Activated CD4-positive, alpha-beta T cell treated with anti-CD3 and anti-CD28 coated beads, Interleukin-2, Interleukin-6, amounts not matched to agents 100 ng/mL and 50 ng/mL, durations not matched to agents 16 hours and 8 hours (primary cell): ENCODE results near the gene LHX4.

Source experiments
- DNase-seq: peaks from one replicate; pipeline ENCODE4 v3.0.0-alpha.2; 2020

LHX4 gene

DNA sequence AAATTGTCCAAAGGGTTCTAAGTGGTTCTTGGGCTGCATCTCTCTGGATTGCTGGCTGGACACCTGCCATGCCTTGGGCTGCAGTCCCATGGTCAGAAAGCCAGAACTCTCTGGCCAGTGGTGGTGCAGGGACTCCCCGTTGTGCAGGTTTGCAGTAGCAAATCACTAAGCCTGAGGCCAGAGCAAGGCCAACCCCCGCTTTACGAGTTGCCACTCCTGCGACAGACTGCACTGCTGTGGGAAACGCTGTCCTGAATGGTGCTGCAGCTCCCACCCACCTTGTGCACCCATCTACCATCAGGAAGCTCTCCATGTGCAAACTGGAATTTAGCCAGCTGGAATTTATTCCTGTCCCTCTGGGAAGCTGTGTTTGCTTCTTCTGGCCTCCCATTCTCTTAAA is 45.7 kb downstream of the LHX4 start:
- DNase-seq = no peak

DNA sequence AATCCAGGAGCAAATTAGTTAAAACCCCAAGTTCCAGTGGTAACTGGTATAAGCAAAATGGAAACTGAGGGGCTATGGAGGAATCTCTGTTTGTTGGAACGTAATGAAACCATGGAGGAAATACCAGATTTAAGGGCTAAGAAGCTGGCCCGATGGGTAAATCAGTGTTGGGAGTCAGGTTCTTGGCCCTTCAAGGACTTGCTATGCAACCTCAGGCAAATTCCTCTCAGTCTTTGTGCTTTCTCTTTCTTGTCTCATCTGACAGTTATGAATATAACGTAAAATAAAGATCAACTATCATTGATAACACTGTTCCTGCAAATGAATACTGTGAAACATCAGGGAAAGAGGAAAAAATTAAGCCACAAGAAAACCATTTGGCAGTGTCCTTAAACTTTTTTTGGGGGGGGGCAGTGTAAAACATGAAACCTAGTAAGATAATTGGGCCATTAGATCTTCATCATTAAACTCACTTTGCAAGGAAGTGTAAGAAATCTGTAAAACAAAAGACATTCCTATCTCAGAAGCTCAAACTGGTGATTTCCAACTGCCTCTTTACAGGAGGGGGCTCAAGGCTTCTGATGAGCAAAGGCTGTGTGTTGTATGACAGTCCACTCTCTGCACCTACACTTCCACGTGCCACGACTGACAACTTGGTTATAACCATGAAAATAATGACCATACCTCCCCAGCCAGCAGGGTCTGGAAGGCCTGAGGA is 47.6 kb downstream of the LHX4 start:
- DNase-seq = no peak

DNA sequence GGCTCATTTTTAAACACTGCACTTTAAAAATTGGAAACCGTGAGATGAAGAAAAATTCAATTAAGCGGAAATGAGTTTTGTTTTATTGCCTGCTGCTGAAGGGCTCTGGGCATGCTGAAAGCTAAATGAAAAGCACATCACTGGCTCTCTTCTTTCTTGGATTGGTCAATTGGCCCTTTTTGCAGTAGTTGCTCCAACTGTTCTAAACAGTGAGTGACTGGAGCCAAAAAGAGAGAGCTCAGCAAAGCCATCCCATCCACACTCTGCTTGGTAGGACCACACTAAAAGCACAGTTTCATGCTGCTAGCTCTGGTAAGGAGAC is 48.1 kb downstream of the LHX4 start:
- no peak for DNase-seq

DNA sequence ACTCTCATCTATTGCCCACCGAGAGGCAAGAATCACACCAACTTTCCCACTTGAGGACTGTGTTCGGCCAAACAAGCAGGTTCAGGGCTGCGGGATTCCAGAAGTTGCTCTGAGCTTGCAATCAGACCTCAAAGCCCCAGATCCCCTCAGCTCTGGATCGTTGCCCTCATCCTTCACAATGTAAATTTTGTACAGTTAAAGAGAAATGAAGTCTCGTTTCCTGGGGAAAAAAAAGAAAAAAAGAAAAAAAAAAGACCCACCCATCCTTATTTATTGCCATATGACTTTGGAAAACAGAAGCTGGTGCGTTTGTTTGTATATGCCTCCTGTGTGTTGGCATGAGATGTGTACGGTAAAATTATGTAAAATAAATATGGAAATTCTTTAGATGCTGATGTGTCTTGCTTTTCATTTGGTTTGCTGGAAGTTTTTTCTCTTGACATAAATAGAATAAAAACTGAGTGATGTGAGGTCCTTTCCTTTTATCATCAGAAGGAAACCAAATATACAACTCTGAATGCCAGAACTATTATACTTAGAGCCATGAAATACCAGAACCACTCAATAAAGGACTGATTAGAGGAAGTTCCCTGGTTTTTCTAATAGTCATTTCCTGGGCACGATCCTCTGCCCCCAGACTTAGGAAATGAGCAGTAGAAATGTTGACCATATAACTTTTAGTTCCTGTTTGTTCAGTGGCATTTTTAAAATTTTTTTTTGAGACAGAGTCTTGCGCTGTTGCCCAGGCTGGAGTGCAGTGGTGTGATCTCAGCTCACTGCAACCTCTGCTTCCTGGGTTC is 48.7 kb downstream of the LHX4 start:
- no peak for DNase-seq

DNA sequence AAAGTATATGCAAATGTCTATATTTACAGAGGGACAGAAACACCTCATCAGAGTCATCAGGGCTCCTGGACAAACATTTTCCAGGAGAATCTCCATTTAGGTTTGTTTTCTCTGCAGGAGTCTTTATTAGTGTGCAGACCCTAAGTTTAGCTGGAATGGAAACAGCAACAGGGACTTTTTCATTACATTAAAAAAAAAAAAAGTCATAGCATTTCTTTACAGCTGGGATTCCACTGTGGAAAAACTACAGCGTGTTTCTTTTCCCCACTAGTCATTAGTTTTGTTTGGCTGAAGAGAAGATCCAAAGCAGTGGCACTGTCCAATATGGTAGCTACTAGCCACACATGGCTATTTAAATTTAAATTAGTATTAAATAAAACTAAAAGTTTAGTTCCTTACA is 49.6 kb downstream of the LHX4 start:
- DNase-seq = no peak

DNA sequence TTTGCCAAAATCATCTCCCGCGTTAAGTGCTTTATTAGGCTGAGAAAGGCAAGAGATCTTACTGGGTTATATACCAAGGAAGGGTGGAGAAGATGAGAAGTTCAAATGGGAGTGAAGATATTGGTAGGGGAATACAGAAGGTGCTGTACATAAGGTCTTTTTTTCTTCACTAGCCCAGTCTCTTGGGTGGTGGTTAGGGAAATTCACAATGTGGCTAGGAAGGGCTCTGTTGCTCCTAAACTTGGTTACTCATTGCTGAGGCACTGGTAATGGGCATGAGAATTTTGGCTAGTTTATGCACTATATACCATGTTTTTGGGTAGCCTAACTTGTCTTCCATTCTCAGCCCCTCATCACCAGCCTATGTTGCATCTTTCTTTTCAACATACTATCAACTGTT is 50.6 kb downstream of the LHX4 start:
- no peak for DNase-seq

DNA sequence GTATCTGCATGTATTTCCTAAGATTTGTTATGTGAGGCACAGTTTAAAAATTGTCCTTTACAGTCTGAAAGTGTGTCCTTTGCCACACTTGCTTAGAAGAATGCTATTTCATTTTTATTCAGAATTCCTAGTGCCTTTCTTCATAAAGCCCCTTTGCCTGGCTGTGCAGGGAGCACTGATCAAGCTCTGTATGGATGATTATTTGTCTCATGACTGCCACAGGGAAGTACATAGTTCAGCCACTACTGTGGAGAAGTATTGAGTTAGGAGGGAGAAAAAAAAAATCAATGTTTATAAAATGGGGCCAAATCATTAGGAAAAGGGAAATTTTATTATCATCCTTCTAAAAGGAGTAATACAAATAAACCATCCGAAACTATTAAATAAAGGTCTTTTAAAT is 51.4 kb downstream of the LHX4 start:
- no peak for DNase-seq

DNA sequence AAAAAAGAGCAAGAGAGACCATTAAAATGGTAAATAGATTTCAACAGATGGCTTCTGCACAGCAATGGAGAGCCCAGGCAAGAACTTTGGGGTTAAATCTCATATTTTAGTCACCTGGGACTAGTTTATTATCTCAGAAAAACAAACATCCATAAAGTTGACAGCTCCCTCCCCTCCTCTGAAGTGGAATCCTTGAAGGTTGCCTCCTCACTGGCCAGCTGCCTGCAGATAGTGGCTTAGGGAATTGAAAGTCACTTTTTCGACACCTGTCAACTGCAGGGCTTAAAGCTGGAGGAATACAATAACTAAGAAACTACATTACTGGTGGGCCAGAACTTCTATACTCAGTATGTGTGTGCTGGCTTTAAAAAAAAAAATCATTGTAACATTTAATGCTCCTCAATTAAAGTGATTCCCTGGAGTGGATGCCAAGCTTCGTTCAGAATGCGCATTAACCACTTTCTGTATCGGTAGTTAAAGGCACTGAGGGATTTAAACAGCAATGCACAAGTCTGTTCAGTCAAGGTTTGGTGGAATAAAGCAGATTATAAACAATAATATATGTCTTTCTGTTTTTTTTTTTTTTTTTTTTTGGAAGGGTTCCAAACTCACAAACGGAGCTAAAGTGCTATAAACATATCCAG is 52.5 kb downstream of the LHX4 start:
- DNase-seq = no peak

DNA sequence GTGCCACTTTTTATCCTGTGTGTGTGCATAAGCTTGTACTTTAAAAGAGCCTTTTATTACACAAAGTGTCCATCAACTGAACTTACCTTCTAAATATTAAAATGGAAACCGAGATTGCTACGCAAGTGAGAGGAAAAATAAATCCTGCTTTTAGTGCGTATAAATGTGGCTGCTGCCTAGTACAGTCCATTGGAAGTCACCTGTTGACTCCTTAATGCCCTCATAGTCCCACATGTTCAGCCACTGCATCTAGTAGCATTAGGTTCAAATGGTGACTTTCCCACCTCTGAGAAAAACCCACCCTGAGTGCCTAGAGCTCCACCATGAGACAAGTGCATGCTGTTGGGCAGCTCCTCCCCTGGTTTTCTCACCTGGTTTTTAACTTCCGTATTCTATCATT is 53.0 kb downstream of the LHX4 start:
- DNase-seq = no peak

DNA sequence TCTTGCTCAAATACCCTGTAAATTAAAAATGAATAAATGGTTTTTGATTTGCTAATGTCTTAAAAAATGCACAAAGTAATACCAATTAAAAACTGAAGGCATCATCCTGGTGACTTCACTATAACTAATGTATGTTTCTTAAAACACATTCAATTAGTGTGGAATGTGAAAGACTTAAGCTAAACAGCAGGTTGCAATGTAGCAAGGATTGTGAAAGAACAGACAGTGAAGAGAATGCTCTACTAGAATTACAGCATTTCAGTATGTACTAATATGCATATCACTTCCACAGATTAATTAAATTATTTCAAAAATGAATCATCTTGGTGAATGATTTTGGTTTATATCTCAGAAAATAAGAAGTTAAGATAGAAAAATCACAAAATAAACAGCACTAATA is 56.4 kb downstream of the LHX4 start:
- no peak for DNase-seq

DNA sequence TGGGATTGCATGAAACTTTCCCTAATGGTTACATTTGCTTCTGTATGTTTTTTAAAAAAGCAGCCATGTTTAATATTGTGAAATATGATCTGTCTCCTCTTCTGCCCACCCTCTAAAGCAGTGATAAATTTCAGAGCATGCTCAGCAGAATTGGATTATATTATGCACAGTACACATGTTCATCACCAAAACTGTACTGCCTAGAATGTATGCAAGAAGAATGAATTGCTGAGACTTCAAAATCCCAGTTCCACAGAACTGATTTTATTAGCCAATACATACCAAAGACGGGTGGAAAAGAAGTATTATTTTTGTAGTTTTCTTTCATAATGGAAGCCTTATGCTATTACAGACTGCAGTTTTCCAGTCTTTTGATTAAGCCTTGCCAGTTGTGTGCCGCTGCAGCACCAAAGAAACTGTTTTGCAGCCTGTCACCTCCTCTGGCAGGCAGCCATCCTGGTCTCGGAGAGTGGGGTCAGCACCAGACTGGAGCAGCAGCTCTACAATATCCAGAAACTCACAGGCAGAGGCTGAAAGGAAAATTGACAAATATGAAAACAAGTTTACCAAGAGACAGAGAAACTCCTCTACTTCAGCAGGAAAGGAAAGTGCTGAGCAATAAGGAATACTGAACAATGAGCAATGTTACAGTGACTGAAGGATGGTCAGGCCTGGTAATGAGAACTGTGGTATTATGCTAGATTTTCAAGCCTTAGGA is 58.1 kb downstream of the LHX4 start:
- DNase-seq = no peak

DNA sequence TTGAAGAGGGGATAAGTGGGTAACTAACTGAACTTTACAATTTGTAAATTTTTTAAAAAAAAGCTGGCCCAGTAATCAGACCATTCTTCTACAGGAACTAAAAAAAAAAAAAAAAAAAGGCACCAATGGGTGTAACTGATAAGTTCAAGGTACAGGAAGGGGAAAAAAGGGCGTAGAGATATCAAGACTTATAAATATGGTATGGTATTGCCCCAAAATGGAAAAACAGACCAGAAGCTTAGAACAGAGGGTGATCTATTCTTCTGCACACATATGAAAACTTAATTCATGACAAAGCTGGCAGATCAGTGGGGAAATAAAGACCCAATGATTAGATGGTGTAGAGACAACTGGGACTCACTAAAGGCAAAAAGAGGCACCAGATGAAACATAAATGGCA is 58.9 kb downstream of the LHX4 start:
- no peak for DNase-seq

DNA sequence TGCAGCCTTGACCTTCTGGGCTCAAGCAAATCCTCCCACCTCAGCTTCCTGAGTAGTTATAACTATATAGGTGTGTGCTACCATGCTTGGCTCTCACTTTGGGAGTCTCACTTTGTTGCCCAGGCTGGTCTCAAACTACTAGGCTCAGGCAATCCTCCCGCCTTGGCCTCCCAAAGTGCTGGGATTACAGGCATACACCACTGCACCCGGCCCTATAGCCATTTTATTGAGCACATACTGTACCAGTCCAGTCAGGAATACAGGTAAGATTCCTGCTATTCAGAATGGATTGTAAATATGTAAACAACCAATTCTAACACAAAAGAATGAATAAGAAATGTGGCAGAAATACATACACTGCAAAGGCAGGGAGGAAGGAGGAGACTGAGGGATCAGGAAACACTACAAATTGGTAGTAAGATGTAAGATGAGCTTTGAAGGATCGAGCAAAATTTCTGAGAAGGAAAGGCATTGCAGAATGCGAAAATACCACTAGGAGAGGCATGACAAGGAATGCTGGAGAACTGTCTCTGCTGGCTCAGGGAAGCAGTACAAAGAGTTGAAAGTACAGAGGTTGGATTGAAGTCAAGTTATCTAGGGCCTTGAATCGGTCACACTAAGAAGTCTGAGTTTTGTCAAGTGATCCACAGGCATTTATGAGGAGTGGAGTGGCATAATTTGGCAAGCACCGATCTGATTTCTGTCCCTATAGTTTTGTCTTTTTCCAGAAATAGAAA is 60.4 kb downstream of the LHX4 start:
- no peak for DNase-seq

DNA sequence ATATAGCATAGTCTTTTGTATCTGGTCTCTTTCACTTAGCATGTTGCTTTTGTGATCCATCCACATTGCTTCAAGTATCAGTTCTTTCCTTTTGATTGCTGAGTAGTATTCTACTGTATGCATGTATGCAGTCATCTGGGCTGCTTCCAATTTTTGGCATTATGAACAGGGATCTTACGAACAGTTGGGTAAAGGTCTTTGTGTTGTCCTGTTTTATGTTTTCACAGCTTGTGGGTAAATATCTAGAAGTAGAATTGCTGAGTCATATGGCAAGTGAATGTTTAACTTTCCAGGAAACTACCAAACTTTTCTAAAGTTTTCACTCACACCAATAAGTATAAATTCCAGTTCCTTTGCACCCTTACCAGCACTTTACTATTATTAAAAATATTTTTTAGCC is 60.9 kb downstream of the LHX4 start:
- DNase-seq = peak; percentile 39

DNA sequence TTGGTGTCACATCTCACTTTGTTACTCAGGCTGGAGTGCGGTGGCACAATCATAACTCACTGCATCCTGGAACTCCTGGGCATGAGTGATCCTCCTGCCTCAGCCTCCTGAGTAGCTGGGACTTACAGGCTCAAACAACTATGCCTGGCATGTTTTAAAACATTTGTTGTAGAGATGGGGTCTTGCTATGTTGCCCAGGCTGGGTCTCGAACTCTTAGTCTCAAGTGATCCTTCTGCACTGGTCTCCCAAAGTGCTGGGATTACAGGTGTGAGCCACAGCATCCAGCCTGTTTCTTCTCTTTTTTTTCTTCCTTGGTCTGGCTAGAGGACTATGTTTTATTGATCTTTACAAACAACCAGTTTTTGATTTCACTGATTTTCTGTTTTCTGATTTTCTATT is 64.6 kb downstream of the LHX4 start:
- no peak for DNase-seq

DNA sequence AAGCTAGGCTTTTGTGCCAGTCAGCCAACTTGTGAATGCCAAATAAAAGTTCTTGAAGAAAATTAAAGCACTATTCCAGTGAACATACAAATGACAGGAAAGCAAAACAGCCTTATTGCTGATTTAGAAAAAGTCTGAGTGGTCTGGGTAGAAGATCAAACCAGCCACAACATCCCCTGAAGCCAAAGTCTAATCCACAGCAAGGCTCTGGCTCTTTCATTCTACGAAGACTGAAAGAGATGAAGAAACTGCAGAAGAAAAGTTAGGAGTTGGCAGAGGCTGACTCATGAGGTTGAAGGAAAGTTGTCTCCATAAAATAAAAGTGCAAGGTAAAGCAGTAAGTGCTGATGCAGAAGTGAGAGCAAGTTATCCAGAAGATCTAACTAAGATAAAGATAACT is 65.9 kb downstream of the LHX4 start:
- DNase-seq = no peak

DNA sequence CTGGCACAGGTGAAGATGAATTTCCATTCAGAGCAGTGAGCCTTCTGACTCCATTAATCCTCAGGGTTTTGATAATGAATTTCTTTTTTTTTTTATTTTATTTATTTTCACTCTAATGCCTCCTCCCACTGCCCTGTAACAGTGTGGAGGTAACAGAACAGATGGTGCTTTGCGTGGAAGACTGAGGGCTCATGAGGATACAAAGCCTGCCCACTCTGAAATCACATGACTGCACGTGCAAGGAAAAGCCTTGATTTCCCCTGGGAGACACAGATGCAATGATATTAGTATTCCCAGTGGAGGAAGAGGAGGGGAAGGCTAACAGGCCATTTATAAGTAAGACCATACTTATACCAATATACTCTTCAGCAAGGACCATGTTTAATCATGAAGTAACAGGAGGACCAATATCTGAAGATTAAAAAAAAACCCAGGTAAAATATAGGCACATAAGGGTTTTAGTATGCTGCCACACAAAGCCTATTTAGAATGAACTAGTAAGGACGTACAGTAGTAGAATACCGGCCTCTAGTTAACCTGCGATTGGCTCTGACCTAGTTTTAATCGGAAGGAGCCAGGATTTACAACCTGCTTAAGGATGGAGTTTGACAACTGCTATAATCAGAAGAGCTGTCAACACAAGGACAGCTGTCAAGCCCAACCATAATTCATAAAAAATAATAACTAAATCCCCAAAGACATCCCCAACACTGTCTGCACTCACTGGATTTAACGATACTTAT is 69.6 kb downstream of the LHX4 start:
- DNase-seq = no peak

DNA sequence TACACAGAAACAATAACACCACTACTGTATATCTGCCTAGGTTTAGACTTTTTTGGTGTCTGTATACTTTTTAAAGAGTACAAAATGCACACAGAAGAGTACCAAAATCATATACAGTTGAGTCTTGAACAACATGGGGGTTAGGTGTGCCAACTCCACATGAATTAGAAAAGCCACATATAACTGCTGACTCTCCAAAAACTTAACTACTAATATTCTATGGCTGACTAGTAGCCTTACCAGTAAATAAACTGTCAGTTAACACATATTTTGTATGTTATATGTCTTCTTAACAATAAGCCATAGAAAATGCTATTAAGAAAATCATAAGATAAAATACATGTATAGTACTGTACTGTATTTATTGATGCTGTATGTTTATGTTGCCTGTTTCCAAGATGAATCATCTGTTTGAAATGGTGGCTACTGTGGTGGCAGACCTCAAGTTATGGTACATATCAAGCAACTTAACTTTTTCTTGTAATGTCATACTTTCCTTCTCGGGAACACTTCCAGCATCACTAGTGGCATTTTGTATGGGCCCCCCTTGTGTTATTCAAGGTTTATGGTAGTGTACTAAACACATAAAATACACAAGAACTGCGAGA is 71.2 kb downstream of the LHX4 start:
- no peak for DNase-seq

DNA sequence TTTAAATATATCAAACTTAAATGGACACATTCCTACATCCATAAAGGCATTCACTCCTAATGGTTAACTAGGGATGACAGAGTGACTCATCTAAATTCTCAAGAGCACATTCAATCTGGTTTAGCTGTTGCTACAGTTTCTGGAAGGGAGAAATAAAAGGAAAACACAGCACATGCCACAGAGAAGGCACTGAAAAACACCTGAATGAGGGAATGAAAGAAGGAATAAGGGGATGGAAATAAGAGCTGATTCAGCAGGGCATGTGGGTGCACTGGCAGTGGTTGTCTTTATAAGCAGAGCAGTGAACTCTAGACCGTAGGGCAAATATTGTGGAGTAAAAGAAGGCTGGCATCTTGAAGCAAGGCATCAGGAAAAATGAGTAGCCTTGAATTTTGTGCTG is 79.3 kb downstream of the LHX4 start:
- DNase-seq = no peak

DNA sequence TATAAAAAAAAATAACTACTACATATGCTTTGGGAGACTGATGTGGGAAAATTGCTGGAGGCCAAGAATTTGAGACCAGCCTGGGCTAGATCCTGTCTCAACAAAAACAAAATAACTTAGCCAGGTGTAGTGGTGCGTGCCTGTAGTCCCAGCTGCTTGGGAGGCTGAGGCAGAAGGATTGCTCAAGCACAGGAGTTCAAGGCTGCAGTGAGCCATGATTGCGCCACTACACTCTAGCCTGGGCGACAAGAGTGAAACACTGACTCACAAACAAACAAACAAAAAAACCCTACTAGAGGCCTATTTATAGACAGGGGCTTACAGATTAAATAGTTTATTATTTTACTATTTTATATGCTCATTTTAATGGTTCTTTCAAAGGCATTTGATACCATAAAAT is 80.0 kb downstream of the LHX4 start:
- DNase-seq = no peak

DNA sequence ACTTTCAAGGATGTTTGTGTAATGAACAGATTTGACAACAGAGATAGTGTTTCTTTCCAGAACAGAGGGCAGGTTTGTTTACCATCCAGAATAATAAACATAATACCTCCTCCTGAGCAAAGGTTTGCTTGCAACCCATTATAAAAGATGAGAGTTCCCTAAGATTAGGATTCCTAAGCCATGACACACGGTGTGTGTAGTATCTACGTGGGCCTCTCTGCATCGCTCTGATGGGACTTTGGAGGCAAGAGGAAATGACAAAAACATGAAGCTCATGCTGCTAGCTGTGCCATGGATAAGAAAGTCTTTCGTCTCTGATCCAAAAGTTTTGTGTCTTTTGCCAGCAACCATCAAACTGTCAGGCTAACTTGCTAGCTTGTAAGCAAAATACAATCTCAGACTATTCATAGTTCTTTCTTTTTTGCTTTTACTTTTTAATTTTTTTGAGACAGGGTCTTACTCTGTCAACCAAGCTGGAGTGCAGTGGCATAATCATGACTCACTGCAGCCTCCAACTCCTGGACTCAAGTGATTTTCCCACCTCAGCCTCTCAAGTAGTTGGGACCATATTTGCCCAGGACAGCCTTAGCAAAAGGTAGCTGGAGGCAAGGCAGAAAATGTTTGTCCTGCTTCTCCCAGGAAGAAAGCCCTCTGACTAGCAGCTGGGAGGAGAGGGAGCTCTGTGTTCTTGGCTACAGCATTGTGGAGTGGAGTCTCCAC is 81.1 kb downstream of the LHX4 start:
- no peak for DNase-seq
